A549 (cell line): Measurements from ENCODE around the gene SMARCAL1.

ENCODE experiments used
- MAZ ChIP-seq: fragments of 150-350 bp; IDR thresholded peaks from 2 replicates; pipeline ENCODE4 v1.6.1; 2014; ENCODE audit warnings: antibody characterized with exemption, low read depth, low read length, borderline replicate concordance
- NR3C1 ChIP-seq: fragments of >200 bp; sonication (Bioruptor Twin); formaldehyde crosslinking; IDR thresholded peaks from 3 replicates; pipeline ENCODE4 v1.6.1; 2017
- POLR2A ChIP-seq: IDR thresholded peaks from 2 replicates; pipeline ENCODE4 v1.6.1; 2012; ENCODE audit warnings: mild to moderate bottlenecking, low read length
- RAD21 ChIP-seq, 2 experiments: fragments of >200 bp in 1 of 2; sonication (Bioruptor Twin) in 1 of 2; formaldehyde crosslinking in 1 of 2; IDR thresholded peaks in 1 of 2; conservative IDR thresholded peaks in 1 of 2; 2 replicates in 1 of 2; 3 replicates in 1 of 2; pipeline ENCODE4 v1.6.1; 2012 to 2018; ENCODE audit warnings: inconsistent platforms in 1 of 2
- TF ChIP-seq, protein P1 (sequence below): fragments of >200 bp; sonication (Bioruptor Twin); formaldehyde crosslinking; IDR thresholded peaks from 3 replicates; pipeline ENCODE4 v1.5.1; 2016

DNA sequence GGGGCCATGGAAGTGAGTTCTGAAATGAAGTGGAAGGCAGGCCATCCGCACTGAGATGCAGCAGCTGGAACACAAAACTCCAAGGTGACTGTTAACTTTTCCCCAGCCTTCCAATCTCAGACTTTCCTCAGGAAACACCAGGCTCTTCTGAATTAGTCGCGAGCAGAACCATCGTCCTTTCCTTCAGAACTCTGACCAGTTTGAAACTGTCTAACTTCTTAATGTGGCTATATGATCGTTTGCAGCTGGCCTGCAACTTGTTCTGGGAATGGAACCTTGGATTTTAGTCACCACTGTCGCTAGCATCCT lies 85.7 kb downstream of the SMARCAL1 start:
- TF ChIP-seq POLR2A = no peak
- TF ChIP-seq, protein P1, sequence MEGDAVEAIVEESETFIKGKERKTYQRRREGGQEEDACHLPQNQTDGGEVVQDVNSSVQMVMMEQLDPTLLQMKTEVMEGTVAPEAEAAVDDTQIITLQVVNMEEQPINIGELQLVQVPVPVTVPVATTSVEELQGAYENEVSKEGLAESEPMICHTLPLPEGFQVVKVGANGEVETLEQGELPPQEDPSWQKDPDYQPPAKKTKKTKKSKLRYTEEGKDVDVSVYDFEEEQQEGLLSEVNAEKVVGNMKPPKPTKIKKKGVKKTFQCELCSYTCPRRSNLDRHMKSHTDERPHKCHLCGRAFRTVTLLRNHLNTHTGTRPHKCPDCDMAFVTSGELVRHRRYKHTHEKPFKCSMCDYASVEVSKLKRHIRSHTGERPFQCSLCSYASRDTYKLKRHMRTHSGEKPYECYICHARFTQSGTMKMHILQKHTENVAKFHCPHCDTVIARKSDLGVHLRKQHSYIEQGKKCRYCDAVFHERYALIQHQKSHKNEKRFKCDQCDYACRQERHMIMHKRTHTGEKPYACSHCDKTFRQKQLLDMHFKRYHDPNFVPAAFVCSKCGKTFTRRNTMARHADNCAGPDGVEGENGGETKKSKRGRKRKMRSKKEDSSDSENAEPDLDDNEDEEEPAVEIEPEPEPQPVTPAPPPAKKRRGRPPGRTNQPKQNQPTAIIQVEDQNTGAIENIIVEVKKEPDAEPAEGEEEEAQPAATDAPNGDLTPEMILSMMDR = no peak
- no peak for TF ChIP-seq RAD21 (conservative IDR thresholded peaks at IDR 0.05 in 1 of 2, IDR thresholded peaks at IDR 0.05 in 1 of 2)
- TF ChIP-seq MAZ = no peak
- TF ChIP-seq NR3C1 = no peak
